GM18907 (cell line): Measurements from ENCODE around the gene DPP3.

Experiments
- ATAC-seq: cut with Tn5 transposase; IDR thresholded peaks from one replicate; pipeline ENCODE4 v1.9.1; 2021; ENCODE audit warnings: mild to moderate bottlenecking, moderate library complexity; ENCODE audit not compliant: unreplicated experiment

The DPP3 gene

GRCh38 chr11:66464916-66465315 lies 15.3 kb upstream of the DPP3 start:
- no peak for ATAC-seq

- no peak for ATAC-seq
These were observed 14.6 kb upstream of the DPP3 start for GRCh38 chr11:66465373-66466224.

- ATAC-seq, result peak; percentile 71
These were observed 13.8 kb upstream of the DPP3 start, which contains the start of gene PELI3 for GRCh38 chr11:66466225-66467033. Gene PELI3, plus strand, starts transcription at chr11:66466905. Its CDS starts 1,224 bp downstream, at chr11:66468129.

GRCh38 chr11:66467034-66467659 lies 13.1 kb upstream of the DPP3 start:
- ATAC-seq, result peak; percentile 27

GRCh38 chr11:66467756-66468155 lies 12.5 kb upstream of the DPP3 start:
- no peak for ATAC-seq

GRCh38 chr11:66468691-66469090 lies 11.5 kb upstream of the DPP3 start:
- ATAC-seq, result no peak

GRCh38 chr11:66469441-66469840 lies 10.8 kb upstream of the DPP3 start:
- no peak for ATAC-seq

- ATAC-seq, result no peak
These were observed 10.2 kb upstream of the DPP3 start for GRCh38 chr11:66470015-66470414.

- no peak for ATAC-seq
These were observed 9.1 kb upstream of the DPP3 start for GRCh38 chr11:66471142-66471541.

- no peak for ATAC-seq
These were observed 8.2 kb upstream of the DPP3 start for GRCh38 chr11:66472054-66472453.

- no peak for ATAC-seq
These were observed 7.1 kb upstream of the DPP3 start for GRCh38 chr11:66473167-66473566.

GRCh38 chr11:66473608-66474515 lies 6.4 kb upstream of the DPP3 start:
- no peak for ATAC-seq

- no peak for ATAC-seq
These were observed 4.7 kb upstream of the DPP3 start for GRCh38 chr11:66475349-66476172.

GRCh38 chr11:66476173-66476840 lies 3.9 kb upstream of the DPP3 start:
- no peak for ATAC-seq

- ATAC-seq, result no peak
These were observed 3.4 kb upstream of the DPP3 start for GRCh38 chr11:66476841-66477251.

GRCh38 chr11:66477263-66478201 lies 2.7 kb upstream of the DPP3 start:
- no peak for ATAC-seq

GRCh38 chr11:66478729-66479393 lies 1.4 kb upstream of the DPP3 start:
- no peak for ATAC-seq
